GM12801 (cell line): ENCODE results near the gene RAPGEF4.

ENCODE experiments used
- TF ChIP-seq, protein P1 (sequence below): IDR thresholded peaks from one replicate; pipeline ENCODE4 v1.5.1; 2011; ENCODE audit warnings: control low read depth; ENCODE audit not compliant: insufficient read length; ENCODE audit errors: extremely low read depth

Gene RAPGEF4

DNA sequence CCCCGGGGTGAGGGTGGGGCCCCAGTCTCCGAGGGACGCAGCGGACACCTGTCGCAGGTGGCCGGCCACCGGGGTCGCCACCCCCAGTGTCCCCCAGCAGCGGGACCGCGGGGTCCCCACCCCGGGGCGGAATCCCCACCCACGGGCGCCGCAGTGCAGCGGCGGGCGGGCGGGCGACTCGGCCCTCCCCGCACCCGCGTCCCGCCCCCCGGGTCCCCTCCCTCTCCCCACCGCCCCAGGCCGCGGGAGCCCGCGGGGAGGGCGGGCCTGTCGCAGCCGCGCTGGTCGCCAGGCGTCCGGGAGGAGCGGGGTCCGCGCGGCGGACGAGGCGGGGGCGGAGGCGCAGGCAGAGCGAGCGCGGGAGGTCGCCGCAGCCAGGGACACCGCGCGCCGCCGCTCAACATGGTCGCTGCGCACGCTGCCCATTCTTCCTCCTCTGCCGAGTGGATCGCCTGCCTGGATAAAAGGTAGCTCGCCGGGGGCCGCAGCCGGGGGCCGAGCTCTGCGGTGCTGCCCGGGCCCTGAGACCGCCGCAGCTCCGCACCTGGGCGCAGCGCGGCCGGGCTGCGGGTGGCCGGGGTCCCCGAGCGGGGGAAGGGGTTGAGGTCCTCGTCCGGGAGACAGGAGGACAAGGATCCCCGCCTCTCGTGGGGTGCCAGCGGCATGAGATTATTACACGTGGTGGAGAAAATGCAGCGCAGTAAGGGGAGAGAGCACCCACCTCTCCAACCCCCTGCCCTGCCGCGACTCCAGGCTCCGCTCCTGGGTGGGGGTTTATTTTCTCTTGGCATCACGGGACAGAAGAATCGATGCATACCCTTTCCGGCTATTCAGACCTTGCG lies at the start of gene RAPGEF4:
TSS of gene RAPGEF4 (plus strand) at position 264 of the 842 bp plus-strand sequence. CDS start at position 403, 139 bp downstream.
- TF ChIP-seq, protein P1, sequence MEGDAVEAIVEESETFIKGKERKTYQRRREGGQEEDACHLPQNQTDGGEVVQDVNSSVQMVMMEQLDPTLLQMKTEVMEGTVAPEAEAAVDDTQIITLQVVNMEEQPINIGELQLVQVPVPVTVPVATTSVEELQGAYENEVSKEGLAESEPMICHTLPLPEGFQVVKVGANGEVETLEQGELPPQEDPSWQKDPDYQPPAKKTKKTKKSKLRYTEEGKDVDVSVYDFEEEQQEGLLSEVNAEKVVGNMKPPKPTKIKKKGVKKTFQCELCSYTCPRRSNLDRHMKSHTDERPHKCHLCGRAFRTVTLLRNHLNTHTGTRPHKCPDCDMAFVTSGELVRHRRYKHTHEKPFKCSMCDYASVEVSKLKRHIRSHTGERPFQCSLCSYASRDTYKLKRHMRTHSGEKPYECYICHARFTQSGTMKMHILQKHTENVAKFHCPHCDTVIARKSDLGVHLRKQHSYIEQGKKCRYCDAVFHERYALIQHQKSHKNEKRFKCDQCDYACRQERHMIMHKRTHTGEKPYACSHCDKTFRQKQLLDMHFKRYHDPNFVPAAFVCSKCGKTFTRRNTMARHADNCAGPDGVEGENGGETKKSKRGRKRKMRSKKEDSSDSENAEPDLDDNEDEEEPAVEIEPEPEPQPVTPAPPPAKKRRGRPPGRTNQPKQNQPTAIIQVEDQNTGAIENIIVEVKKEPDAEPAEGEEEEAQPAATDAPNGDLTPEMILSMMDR: no peak

DNA sequence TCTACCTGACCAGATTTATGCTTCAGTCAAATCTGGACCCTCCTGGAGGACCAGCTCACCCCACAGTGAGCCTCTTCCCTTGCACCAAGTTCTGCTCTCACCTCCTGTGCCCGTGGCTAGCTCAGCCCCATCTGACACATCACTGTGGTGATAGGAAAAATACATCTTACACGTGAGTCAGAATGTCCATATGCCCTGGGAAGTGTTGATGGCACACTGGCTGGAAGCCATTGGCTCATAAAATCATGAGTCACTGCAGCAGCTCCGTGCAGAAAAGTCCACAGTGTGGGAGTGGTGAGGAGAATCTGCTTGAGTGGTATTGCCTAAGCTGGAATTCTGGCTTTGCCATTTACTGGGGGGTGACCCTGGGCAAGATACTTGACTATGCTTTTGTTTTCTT lies 42.6 kb upstream of the RAPGEF4 start:
- TF ChIP-seq, protein P1: no peak

DNA sequence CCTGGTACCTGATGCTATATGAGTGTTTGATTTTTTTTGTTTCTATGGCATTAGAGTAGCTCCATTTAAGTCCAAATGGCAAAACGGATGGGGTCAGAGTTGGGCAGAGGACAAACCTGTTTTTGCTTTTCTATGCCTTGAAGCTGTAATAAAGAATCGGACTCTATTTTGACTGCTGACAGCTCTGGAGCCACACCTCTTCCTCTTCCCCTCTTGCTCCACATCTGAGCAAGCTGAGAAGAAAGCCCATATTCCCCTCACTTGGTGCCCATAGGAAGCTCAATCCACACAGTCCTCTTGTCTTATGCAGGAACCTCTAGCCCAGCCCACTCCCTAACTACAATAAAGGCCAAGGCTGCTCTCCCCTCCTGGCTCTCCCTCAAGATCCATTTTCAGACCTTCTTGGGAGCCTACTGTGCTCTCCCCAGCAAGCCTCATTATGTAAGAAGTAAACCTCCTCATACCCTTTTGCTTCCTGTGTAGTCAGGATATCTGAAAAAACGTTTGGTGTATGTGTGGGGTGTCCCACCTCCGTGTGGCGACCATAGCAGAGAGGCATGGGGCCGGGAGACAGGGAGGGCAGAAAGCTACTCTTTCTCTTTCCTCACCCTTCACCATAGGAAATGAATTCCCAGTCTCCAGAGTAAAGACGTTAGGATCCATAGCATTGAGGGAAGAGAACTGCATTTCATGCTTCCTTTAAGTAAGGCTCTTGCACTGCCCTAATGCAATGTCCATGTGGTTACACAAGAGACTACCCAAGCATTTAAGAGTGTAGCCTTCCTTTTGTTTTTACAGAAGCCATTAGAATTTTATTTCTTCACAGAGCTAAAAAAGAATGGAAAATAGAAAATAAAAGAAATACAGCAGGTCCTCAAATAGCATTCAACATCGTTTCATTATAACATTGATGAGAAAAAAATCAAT lies 41.9 kb upstream of the RAPGEF4 start:
- TF ChIP-seq, protein P1: no peak

DNA sequence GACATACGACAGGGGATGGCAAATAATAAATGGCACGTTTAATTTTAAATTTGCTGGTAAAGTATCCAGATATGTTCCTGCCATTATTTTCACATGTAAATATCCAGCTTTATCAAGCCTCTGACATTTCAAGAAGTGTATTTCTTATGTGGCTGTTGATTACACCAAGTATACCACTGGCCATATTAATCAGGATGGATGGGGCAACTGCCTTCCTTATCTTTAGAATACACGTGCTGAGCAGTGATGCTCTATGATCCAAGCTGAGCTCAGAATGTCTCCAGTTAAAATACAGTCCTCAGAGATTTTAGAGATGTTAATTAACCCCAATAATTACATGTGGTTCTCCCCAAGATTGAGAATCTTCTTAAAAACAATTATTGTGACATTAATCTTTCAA lies 38.3 kb upstream of the RAPGEF4 start:
- TF ChIP-seq, protein P1: no peak

DNA sequence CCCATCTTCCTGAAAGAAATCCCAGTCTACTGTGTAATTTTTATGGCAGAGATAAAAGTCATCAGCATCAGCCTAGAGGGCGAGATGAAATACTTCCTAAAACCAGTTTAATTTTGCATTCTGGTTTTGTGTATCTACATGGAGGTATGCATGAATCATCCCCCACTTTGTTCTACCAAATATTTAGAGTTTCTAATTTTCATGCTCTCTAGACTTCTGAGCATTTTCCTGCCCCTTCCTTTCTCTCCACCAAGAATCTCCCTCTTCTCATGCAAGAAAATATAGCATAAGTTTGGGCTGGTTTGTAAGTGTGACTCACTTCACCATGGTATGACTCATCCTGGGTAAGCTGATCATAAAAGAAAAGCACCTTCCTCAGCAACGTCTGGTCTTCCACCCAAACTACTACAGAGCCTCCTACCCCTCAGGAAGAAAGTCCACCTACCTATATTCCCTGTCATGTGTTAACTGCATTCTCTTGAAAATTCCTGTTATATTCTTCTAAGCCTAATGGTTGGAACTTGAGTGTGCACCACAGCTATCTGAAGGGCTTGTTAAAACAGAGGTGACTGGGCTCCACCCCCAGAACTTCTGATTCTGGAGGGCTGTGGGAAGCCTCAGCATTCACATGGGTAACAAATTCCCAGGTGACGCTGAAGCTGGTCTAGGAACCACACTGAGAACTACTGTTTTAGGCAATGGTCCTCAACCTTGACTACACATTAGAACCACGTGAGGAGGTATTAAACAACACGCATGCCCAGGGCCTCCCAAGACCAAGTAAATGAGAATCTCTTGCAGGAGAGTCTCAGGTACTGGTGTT lies 37.4 kb upstream of the RAPGEF4 start:
- TF ChIP-seq, protein P1: no peak

DNA sequence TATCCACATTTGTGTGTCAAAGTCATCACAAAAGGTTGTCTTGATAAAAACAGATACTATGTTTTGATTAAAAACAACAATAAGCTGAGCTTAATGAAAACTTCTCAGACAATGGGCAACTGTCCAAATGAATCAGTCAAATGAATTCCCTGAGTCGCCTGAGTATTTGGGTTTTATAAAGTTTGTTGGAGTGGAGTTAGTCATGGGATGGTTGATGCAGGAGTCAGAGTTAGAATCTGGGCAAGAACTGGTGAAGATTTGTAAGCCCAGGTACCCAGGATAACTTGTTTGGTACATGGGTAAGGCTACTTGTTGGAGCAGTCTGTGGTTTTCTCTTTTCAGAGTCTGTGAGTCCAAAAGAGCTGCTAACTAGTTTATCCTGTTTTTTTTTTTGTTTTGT lies 34.4 kb upstream of the RAPGEF4 start:
- TF ChIP-seq, protein P1: no peak
